ENCODE results near the gene MGAT5.

The MGAT5 gene

DNA sequence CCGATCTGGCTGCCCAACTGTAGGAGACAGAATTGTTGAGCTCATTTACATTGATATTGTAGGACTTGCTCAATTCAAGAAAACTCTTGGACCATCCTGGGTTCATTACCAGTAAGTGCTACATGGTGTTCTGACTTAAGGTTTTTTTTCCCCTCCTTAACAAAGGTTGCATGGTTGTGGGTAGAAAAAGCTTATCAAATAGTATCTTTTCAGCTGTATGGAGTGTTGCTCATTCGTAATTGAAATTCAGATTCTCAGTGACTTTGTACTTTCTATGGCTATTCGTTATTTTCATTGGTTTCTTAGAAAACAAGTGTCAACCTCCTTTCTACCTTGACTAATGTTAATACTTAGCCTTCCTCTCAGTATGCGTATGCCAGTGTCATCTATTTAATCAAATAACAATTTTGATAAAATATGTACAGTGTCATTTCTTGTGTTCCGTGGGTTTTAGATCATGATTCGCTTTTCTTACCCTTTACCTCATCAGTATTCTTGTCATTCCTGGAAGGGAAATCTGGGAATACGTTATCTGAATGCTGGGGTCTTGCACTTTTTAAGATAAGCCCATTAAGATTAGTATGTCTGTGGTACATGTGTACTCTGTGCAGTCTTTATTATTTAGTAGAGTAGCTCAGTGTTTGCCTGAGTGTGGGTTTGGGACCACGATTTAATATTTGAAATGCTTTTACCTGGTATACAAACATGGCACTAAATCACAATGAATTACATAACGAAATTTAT is 91.3 kb downstream of the MGAT5 start:
- DNase-seq = no peak

GRCh38 chr2:134346141-134346540 is 92.3 kb downstream of the MGAT5 start:
- DNase-seq = no peak

GRCh38 chr2:134347756-134348155 is 93.9 kb downstream of the MGAT5 start:
- DNase-seq = no peak

GRCh38 chr2:134348239-134348638 is 94.4 kb downstream of the MGAT5 start:
- no peak for DNase-seq

- DNase-seq = no peak
These were observed 94.9 kb downstream of the MGAT5 start for GRCh38 chr2:134348760-134349159.

DNA sequence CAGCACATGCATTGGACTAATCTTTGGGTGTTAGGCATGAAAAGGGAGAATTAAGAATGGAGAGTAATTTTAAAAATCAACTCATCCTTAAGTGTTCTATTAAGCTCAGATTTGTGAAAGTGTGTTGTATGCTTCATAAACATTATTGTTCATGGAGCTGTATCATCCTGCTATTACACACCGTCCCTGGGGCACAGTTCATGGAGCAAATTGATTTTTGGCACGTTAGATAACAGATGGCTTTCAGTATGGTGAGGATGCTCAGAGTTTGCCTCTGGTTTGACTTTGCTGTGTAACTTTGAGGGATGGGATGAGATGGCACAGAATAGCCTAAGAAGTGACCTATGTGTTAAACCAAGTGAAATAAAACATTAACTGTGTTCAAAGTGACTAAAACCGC is 97.1 kb downstream of the MGAT5 start:
- DNase-seq = no peak

DNA sequence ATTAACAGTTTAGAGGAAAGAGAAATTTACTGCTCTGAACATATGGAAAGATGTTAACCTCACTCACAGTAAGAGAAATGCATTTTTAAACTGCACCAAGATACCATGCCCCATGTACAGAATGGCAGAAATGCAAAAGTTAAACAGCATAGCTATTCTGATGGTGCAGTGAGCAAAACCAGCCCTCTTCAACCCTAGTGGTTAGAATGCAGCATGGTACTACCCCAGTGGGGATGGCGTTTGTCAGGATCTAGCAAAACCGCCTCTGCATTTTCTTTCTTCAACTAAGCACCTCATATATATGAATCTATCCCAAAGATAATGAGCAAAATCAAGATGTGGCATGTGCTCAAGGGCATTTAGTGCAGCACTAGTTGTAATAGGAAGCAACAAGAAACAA is 98.0 kb downstream of the MGAT5 start:
- DNase-seq = no peak

DNA sequence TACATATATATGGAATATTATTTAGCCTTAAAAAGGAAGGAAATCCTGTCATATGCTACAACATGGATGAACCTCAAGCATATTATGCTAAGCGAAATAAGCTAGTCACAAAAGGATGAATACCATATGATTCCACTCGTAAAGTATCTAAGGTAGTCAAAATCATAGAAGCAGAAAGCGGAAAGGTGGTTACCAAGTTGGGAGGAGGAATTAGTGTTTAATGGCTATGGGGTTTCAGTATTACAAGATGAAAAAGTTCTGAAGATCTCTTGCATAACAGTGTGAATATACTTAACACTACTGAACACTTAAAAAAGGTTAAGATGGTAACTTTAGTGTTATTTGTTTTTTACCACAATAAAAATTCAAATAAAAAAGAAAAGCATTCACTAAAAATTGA is 99.0 kb downstream of the MGAT5 start:
- no peak for DNase-seq

DNA sequence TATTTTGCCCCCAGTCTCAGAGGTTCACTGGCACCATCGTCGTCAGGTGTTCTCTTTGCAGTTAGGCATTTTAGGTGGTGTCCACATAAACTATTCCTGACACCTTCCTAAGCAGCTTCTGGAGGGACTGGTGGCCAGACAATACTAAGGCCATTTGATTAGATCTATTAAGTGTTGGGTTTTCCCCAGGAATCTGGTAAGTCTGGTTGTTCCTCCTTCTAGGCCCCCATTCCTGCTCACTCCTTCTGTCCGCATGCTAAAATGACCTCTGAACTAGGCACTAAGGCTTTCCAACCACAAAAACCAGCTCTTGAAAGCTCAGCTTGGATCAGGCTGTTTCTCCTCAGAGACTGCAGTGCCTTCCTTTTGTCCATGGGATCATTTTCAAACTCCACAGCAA is 100.7 kb downstream of the MGAT5 start:
- no peak for DNase-seq

DNA sequence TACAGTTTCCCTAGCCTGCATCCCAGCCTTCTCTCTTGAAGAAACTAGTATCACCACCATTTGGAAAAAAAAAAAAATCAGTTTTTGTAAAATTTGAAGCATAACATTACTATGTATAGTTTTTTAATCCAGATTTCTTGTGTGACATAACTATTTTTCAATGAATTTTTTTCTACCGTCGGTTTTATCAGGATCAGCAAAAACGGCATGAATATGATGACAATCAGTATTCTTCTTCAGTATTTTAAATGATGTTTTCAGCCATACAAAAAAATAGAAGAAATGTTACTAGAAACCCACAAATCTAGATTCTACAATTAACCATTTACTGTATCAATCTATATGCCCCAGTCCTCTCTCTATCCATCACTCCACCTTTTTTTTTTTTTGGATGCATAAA is 103.9 kb downstream of the MGAT5 start:
- no peak for DNase-seq

DNA sequence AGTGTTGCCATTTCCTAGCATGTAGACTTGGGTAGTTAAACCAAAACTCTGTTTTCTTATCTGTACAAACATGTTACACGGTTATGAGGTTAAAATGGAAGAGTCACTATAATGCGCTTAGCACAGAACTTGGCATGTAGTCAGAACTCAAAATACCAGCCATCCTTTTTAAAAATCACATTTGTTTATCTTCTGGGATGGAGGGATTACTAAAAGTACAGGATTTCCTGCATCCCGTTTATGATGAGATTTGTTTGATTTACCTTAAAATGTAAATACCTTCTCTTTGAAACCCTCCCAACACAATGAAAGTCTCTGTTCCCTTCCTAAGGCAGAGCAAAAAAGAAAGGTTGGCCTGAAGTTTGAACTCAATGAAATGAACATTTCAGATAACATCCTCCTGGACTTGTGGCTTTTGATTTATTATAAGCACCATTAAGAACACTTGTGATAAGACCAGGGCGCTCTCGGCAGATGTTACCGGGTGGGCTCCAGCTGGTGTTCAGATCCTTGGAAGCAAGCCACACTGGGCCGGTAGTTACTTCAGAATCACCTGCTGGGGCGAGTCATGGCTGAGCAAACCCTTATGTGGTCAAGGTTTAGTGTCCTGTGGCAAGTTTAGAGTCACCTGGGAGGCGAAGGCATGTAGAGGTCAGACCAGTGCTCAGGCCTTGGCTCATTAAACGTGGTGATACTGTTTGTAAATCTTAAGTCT is 105.7 kb downstream of the MGAT5 start:
- peak; percentile 66 for DNase-seq

- DNase-seq = no peak
These were observed 107.0 kb downstream of the MGAT5 start for GRCh38 chr2:134360745-134361487.

- no peak for DNase-seq
These were observed 107.8 kb downstream of the MGAT5 start for GRCh38 chr2:134361648-134362047.

- no peak for DNase-seq
These were observed 108.3 kb downstream of the MGAT5 start for GRCh38 chr2:134362152-134362668.

DNA sequence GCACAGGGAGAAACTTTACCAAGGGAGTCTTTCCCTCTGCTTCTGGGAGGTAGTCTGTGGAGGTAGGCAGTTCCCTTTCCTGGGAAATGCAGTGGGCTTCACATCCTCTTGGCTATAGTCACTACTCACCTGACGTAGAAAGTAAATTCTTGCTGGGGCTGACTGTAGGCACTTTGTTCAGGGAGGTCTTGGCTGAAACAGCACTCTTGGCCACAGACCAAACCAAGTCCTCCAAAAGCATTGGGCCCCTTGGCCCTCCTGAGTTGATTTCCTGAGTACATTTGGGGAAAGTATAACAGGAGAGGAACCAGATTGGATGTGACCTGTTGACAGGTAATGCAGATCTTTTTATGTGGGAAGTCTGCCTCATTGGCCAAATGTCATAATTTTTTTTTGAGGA is 108.9 kb downstream of the MGAT5 start:
- no peak for DNase-seq

- DNase-seq = no peak
These were observed 111.5 kb downstream of the MGAT5 start for GRCh38 chr2:134365356-134365755.

DNA sequence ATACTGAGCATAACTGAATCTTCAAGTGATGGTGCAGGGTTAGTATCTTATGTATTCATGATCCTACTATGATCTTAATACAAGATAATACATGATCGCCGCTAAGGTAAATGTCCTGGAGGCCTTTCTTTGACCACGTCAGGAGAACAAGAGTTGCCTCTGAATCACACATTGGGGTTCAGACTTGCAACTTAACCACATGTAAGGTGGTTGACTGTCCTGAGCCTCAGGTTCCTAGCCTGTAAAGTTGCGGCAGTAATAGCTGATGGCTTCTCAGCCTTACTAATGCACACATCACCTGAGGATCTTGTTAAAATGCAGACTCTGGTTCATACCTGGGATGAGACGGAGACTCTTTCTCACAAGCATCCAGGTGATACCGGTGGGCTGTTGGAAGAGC is 112.5 kb downstream of the MGAT5 start:
- DNase-seq = no peak

- no peak for DNase-seq
These were observed 113.3 kb downstream of the MGAT5 start for GRCh38 chr2:134367213-134367612.

DNA sequence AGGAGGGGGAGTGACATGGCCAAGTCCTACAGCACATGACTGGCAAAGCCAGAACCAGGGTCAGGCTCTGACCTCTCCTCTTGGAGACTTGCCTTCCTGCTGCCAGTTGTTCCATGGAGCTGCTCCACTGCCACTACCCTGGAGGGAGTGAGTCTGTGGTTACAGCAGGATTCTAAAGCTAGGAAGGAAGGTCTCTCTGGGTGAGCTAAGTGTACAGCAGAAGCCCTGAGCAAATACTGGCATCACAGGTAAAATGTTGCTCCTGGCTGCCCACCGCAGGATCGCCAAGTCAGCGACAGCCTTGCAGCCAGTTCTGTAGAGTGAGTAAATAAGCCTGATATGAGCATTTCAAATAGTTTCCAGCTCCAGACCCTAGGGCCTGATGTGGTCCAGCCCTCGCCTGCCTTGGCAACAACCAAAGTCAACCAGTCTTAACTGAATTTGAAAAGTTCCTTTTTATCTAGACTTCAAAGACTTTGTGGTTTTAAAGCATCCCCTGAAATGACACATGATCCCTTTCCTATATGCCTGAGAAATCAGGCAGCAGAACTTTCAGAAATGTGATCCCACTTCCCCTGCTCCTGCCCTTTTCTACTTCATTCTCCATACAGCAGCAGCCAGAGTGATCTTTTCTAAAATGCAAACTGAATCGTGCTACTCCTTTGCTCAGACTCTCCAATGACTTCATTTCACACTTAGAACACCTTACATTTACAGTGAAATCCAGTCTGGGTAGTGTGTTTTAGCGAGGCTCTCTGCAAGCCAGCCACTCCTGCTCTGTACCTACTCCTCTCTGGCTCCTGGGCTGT is 114.3 kb downstream of the MGAT5 start:
- DNase-seq = no peak

- no peak for DNase-seq
These were observed 115.5 kb downstream of the MGAT5 start for GRCh38 chr2:134369220-134369902.

DNA sequence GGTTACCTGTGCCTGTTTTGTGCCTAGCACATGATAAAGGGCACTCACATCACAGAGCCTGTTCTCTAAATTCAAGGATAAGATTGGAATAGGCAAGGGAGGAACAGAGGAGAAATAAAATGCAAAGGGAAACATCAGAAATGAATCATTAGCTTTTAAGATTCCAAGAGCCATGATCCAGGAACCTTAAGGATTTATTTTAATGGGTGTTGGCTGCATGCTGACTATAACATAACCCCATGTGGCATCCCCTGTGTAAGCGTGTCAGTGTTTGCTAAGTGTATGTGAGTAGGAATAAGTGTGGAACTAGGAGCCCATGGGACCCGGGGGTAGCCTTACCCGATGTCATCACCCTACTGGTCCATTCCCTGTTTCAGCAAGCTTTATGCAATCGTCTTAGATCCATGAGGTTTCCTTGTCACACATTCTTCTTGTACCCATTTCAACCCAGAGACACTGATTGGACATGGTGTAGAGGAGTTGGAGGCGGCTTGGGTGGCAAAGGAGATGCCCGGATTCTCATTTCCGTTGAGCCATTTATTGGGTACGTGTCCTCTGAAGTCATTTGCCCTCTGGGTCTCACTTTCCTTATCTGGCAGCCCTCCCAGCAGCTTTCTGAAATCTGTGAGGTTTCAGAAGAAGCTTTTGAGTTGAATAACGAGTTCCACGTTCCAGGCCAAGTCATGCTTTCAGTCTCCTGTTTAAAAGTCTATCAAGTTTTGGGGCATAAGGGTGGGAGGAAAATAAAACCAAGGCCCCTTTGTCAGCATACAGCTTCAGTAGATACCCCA is 117.0 kb downstream of the MGAT5 start:
- DNase-seq = no peak
